ENCODE measurements around the gene IFNAR1.

DNA sequence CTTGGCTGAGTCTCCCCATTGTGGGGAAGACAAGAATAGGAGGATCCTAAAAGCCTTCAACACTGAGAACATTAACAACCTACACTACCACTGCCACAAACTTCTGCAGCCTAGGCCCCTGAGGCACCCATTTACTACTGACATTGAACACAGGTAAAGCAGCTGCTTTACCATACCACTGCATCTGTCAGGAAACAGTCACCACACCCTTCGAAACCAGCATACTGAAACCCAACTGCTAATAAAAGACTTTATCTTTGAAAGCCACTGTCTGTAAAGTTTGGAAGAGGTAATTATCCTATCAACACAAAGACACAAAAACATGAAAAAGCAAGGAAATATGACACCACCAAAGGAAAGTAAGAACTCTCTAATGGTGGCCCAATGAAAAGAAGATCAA is 7.4 kb downstream of the IFNAR1 start:
- TF ChIP-seq, protein P1, sequence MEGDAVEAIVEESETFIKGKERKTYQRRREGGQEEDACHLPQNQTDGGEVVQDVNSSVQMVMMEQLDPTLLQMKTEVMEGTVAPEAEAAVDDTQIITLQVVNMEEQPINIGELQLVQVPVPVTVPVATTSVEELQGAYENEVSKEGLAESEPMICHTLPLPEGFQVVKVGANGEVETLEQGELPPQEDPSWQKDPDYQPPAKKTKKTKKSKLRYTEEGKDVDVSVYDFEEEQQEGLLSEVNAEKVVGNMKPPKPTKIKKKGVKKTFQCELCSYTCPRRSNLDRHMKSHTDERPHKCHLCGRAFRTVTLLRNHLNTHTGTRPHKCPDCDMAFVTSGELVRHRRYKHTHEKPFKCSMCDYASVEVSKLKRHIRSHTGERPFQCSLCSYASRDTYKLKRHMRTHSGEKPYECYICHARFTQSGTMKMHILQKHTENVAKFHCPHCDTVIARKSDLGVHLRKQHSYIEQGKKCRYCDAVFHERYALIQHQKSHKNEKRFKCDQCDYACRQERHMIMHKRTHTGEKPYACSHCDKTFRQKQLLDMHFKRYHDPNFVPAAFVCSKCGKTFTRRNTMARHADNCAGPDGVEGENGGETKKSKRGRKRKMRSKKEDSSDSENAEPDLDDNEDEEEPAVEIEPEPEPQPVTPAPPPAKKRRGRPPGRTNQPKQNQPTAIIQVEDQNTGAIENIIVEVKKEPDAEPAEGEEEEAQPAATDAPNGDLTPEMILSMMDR (conservative IDR thresholded peaks at IDR 0.05; ENCODE audit: low read length) = no peak
- no peak for TF ChIP-seq EZH2phosphoT487 (IDR thresholded peaks at IDR 0.05; ENCODE audit: borderline replicate concordance)

All from Loucy (cell line).